Amygdala (tissue), 56 donors: ENCODE data around the gene SLC22A12.
"Not testable (repeated sequence)": the region's sequence is repeated elsewhere in the genome, so short reads cannot be mapped to it uniquely, and the experiment has no call there.

Source experiments
- DNase-seq, 56 donors: peaks; one replicate each; lab custom pipeline; 2025; lab: John Stamatoyannopoulos, UW

SLC22A12 gene

GRCh38 chr11:64590763-64591221, at the start of gene SLC22A12:
Gene SLC22A12, plus strand, starts transcription at chr11:64591220. Its CDS starts 337 bp downstream, at chr11:64591557.
- no peak for DNase-seq

GRCh38 chr11:64542172-64543125, 48.6 kb upstream of the SLC22A12 start:
- DNase-seq: no peak

- no peak for DNase-seq
Observed at GRCh38 chr11:64543818-64544217, 47.2 kb upstream of the SLC22A12 start.

- no peak for DNase-seq
Observed at GRCh38 chr11:64544616-64545296, 46.3 kb upstream of the SLC22A12 start.

- DNase-seq: no peak
Observed at GRCh38 chr11:64545619-64546018, 45.4 kb upstream of the SLC22A12 start.

- DNase-seq: no peak
Observed at GRCh38 chr11:64546176-64546575, 44.8 kb upstream of the SLC22A12 start.

- DNase-seq: no peak
Observed at GRCh38 chr11:64546600-64546999, 44.4 kb upstream of the SLC22A12 start.

- no peak for DNase-seq
Observed at GRCh38 chr11:64549969-64550368, 41.1 kb upstream of the SLC22A12 start.

- peak in 37 of 56 donors; percentile 10 to 76 (median 35) for DNase-seq
Observed at GRCh38 chr11:64553554-64554201, 37.3 kb upstream of the SLC22A12 start.

GRCh38 chr11:64556044-64556720, 34.8 kb upstream of the SLC22A12 start:
- no peak for DNase-seq

GRCh38 chr11:64556721-64557250, 34.2 kb upstream of the SLC22A12 start:
- no peak for DNase-seq

- no peak for DNase-seq
Observed at GRCh38 chr11:64558065-64558745, 32.8 kb upstream of the SLC22A12 start.

- no peak for DNase-seq
Observed at GRCh38 chr11:64558869-64559268, 32.2 kb upstream of the SLC22A12 start.

- no peak for DNase-seq
Observed at GRCh38 chr11:64559351-64560138, 31.5 kb upstream of the SLC22A12 start.

- DNase-seq: no peak
Observed at GRCh38 chr11:64560139-64560771, 30.8 kb upstream of the SLC22A12 start.

GRCh38 chr11:64560941-64561340, 30.1 kb upstream of the SLC22A12 start:
- no peak for DNase-seq

GRCh38 chr11:64561429-64561828, 29.6 kb upstream of the SLC22A12 start:
- DNase-seq: not testable (repeated sequence)
